Sigmoid colon (tissue), 7 donors: ENCODE results near the gene GADL1. TPM values are rescaled to one million over a fixed set of nuclear protein-coding genes. Genes with fewer than 3 reads are reported as not detected.

Experiments used
- DNase-seq: peaks from one replicate; pipeline ENCODE4 v3.0.0-alpha.2; 2019
- H3K27ac ChIP-seq, 4 donors: fragments of 200-600 bp; sonication (generic); one replicate each; pipeline ENCODE4 v1.5.1; 2016 to 2019; ENCODE audit warnings: mild to moderate bottlenecking in 1 of 4
- H3K27me3 ChIP-seq, 3 donors: fragments of 200-600 bp; sonication (generic); one replicate each; pipeline ENCODE4 v1.5.1; 2019; ENCODE audit warnings: mild to moderate bottlenecking in 1 of 3
- H3K36me3 ChIP-seq, 4 donors: fragments of 200-600 bp; sonication (generic); one replicate each; pipeline ENCODE4 v1.5.1; 2016 to 2019
- H3K4me1 ChIP-seq, 4 donors: fragments of 200-600 bp; sonication (generic); one replicate each; pipeline ENCODE4 v1.5.1; 2017 to 2019
- H3K4me3 ChIP-seq, 4 donors: fragments of 200-600 bp; sonication (generic); one replicate each; pipeline ENCODE4 v1.5.1; 2017 to 2019; ENCODE audit warnings: mild to moderate bottlenecking in 2 of 4, moderate library complexity in 1 of 4
- H3K9me3 ChIP-seq, 4 donors: fragments of 200-600 bp in 3 of 4; sonication (generic) in 3 of 4; one replicate each; pipeline versions ENCODE4 v1.5.1 to v1.6.1; 2013 to 2019
- CTCF ChIP-seq, 4 experiments: fragments of 450-650 bp in 3 of 4; fragments of 200-600 bp in 1 of 4; IDR thresholded peaks; one replicate each; pipeline ENCODE4 v1.5.1; 2016 to 2019; ENCODE audit warnings: antibody characterized with exemption in 4 of 4, mild to moderate bottlenecking in 3 of 4, moderate library complexity in 2 of 4
- EP300 ChIP-seq, 4 donors: sonication (generic); formaldehyde crosslinking; IDR thresholded peaks; one replicate each; pipeline ENCODE4 v1.6.1; 2017; ENCODE audit warnings: antibody characterized with exemption in 4 of 4
- POLR2A ChIP-seq, 2 donors: fragments of 450-650 bp; IDR thresholded peaks; one replicate each; pipeline ENCODE4 v1.6.1; 2016; ENCODE audit warnings: antibody characterized with exemption in 2 of 2, mild to moderate bottlenecking in 2 of 2, moderate library complexity in 2 of 2
- POLR2AphosphoS5 ChIP-seq, 4 donors: sonication (generic); formaldehyde crosslinking; IDR thresholded peaks; one replicate each; pipeline ENCODE4 v1.6.1; 2017; ENCODE audit warnings: antibody characterized with exemption in 4 of 4
- WGBS, 2 donors: extraction: QIAGEN DNeasy Blood & Tissue Kit; methylation state at CpG; one replicate each; pipeline ENCODE4 v1.1.7; 2013; 5-methylcytosine and 5-hydroxymethylcytosine counted together
- intact Hi-C: fragments of 100-400 bp; cut with DNase I; formaldehyde crosslinking; loops from one replicate; pipeline ENCODE4 v1.15.1; 2023
- polyA plus RNA-seq, 3 donors: library from polyadenylated mRNA; stranded (reverse); fragments of 200-250 nt; gene quantifications; one replicate each; pipeline ENCODE4 v1.2.3, GENCODE V29; 2013
- total RNA-seq, 4 donors: library from RNA; depleted of rRNA; stranded (reverse); fragments of >200 nt; gene quantifications; one replicate each; pipeline ENCODE4 v1.1.0, GENCODE V29; 2016
- donor health status: healthy with polysubstance abuse.
- donor health status: Bipolar disorder and iron deficiency.
- donor health status: healthy.

Gene GADL1
- total and polyA plus RNA-seq, 7 donors = not detected

- 85 to 92% methylated on average over 2 of the region's 2 CpGs for WGBS, 2 donors
Measured at GRCh38 chr3:30685267-30685667, 209.2 kb downstream of the GADL1 start.

DNA sequence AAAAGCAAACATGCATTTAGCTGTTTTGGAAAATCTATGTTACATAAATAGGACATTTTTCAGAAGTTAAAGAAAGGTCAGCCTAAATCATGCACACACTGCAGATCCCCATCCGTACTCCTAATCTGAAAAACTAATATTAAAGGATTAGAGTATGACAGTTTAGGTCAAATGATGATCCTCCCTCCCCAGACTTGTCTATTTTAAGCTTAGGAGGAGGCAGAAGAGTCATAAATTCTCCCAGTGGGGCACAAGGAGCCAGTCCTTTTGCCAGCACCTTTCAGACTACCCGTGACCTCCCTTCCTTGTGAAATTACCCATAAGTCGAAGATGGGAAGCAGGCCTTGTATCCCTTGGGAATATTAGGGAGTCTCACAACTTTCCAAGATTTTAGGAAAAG, 210.1 kb downstream of the GADL1 start:
- Histone ChIP-seq H3K27me3 (no peaks in the 10 kb centered on the region), H3K9me3 (no peaks in the 10 kb centered on the region), H3K27ac (peak overlapping the region; percentile 2 to 83 (median 74)), H3K36me3 (peaks cover 0 to 25% (median 13%) of the 10 kb centered on the region in 4 donors), H3K4me1 (peaks cover 0 to 100% (median 98%) of the 10 kb centered on the region in 4 donors), H3K4me3 (no peak overlapping the region)
- DNase-seq = no peak
- TF ChIP-seq POLR2A (IDR thresholded peaks at IDR 0.05) (no peak), EP300 (IDR thresholded peaks at IDR 0.05) (no peak), CTCF (IDR thresholded peaks at IDR 0.05) (no peak), POLR2AphosphoS5 (IDR thresholded peaks at IDR 0.05) (peak in 2 of 4 donors; percentile 6 to 29)
- intact Hi-C loops = no loop called here
- 80 to 92% methylated on average over 3 of the region's 3 CpGs for WGBS, 2 donors

More at GRCh38 chr3:30685267-30685667, 209.2 kb downstream of the GADL1 start:
- H3K4me3 ChIP-seq = no peak overlapping the region
- peaks cover 0 to 28% (median 12%) of the 10 kb centered on the region in 4 donors for H3K36me3 ChIP-seq
- H3K27me3 ChIP-seq = no peaks in the 10 kb centered on the region
- DNase-seq = no peak
- no peak for TF ChIP-seq CTCF (IDR thresholded peaks at IDR 0.05)
- no peak for TF ChIP-seq EP300 (IDR thresholded peaks at IDR 0.05)
- peak overlapping the region; percentile 8 to 83 (median 45) for H3K27ac ChIP-seq
- no peaks in the 10 kb centered on the region for H3K9me3 ChIP-seq
- H3K4me1 ChIP-seq = peaks cover 0 to 100% (median 98%) of the 10 kb centered on the region in 4 donors
- intact Hi-C loops = no loop called here

GRCh38 chr3:30683769-30684168, 210.7 kb downstream of the GADL1 start:
- DNase-seq = no peak
- Histone ChIP-seq H3K4me1 (peaks cover 0 to 100% (median 98%) of the 10 kb centered on the region in 4 donors), H3K36me3 (peaks cover 0 to 28% (median 17%) of the 10 kb centered on the region in 4 donors), H3K27me3 (no peaks in the 10 kb centered on the region), H3K4me3 (no peak overlapping the region), H3K9me3 (no peaks in the 10 kb centered on the region), H3K27ac (peak overlapping the region in 3 of 4 donors; percentile 70 to 83 (median 78))
- no peak for TF ChIP-seq POLR2A (IDR thresholded peaks at IDR 0.05)
- TF ChIP-seq EP300 (IDR thresholded peaks at IDR 0.05) = no peak
- no peak for TF ChIP-seq CTCF (IDR thresholded peaks at IDR 0.05)
- TF ChIP-seq POLR2AphosphoS5 (IDR thresholded peaks at IDR 0.05) = no peak
- 80 to 92% methylated on average over 3 of the region's 3 CpGs for WGBS, 2 donors
- intact Hi-C loops = no loop called here

GRCh38 chr3:30682434-30683155, 211.9 kb downstream of the GADL1 start:
- Histone ChIP-seq H3K4me1 (peaks cover 0 to 94% (median 88%) of the 10 kb centered on the region in 4 donors), H3K36me3 (peaks cover 0 to 28% (median 15%) of the 10 kb centered on the region in 4 donors), H3K9me3 (no peaks in the 10 kb centered on the region), H3K4me3 (no peak overlapping the region), H3K27me3 (no peaks in the 10 kb centered on the region), H3K27ac (peak overlapping the region; percentile 64 to 83 (median 74))
- TF ChIP-seq EP300 (IDR thresholded peaks at IDR 0.05) (no peak), POLR2A (IDR thresholded peaks at IDR 0.05) (no peak), POLR2AphosphoS5 (IDR thresholded peaks at IDR 0.05) (no peak), CTCF (IDR thresholded peaks at IDR 0.05) (no peak)
- intact Hi-C loops = no loop called here
- WGBS, 2 donors = 63 to 86% methylated on average over 1 of the region's 1 CpG
- no peak for DNase-seq
